Heart right ventricle (tissue), 16 donors: ENCODE data around the gene DNPEP. TPM values are rescaled to one million over a fixed set of nuclear protein-coding genes. Genes with fewer than 3 reads are reported as not detected.

ENCODE experiments used
- ATAC-seq, 8 donors: fragments of 200-7000 bp; cut with Tn5 transposase; one replicate each; pipeline ENCODE4 v1.9.1; 2020; ENCODE audit warnings: mild to moderate bottlenecking in 8 of 8, moderate library complexity in 8 of 8, moderate number of reproducible peaks in 1 of 8
- DNase-seq, 2 donors: peaks; one replicate each; pipeline ENCODE4 v3.0.0-alpha.2; 2020
- H3K27ac ChIP-seq, 10 donors: fragments of 200-600 bp; sonication (generic) in 2 of 10; one replicate each; pipeline versions ENCODE4 v1.5.0 to v1.8.0; 2020 to 2022; ENCODE audit warnings: mild to moderate bottlenecking in 3 of 10
- H3K27me3 ChIP-seq, 7 donors: fragments of 200-600 bp; one replicate each; pipeline ENCODE4 v1.8.0; 2021 to 2022; ENCODE audit warnings: mild to moderate bottlenecking in 2 of 7
- H3K36me3 ChIP-seq, 9 donors: fragments of 200-600 bp; sonication (generic) in 1 of 9; one replicate each; pipeline versions ENCODE4 v1.5.0 to v1.8.0; 2020 to 2022; ENCODE audit warnings: mild to moderate bottlenecking in 2 of 9
- H3K4me1 ChIP-seq, 9 donors: fragments of 200-600 bp; sonication (generic) in 1 of 9; one replicate each; pipeline versions ENCODE4 v1.5.0 to v1.8.0; 2020 to 2022; ENCODE audit warnings: mild to moderate bottlenecking in 4 of 9
- H3K4me3 ChIP-seq, 10 donors: fragments of 200-600 bp; sonication (generic) in 2 of 10; one replicate each; pipeline versions ENCODE4 v1.5.0 to v1.8.0; 2020 to 2022; ENCODE audit warnings: mild to moderate bottlenecking in 7 of 10, moderate library complexity in 2 of 10
- H3K9me3 ChIP-seq, 11 donors: fragments of 200-600 bp in 10 of 11; sonication (generic) in 2 of 11; one replicate each; pipeline versions ENCODE4 v1.5.0 to v1.8.0; 2013 to 2022; ENCODE audit warnings: mild to moderate bottlenecking in 2 of 11, control low read depth in 1 of 11, moderate library complexity in 1 of 11
- CTCF ChIP-seq, 9 donors: fragments of 200-600 bp; sonication (generic) in 2 of 9; IDR thresholded peaks; one replicate each; pipeline versions ENCODE4 v1.5.0 to v1.8.0; 2021 to 2022; ENCODE audit warnings: antibody characterized with exemption in 9 of 9, mild to moderate bottlenecking in 5 of 9, moderate library complexity in 1 of 9
- WGBS, 2 donors: extraction: QIAGEN DNeasy Blood & Tissue Kit; methylation state at CpG; one replicate each; pipeline ENCODE4 v1.1.7; 2013; ENCODE audit warnings: inconsistent platforms in 1 of 2; 5-methylcytosine and 5-hydroxymethylcytosine counted together
- intact Hi-C, 10 donors: fragments of 100-400 bp; cut with DNase I; formaldehyde crosslinking; loops; one replicate each; pipeline versions ENCODE4 v1.11.1 to v1.14.2; 2022
- polyA plus RNA-seq, 2 donors: library from polyadenylated mRNA; stranded (reverse); fragments of 200-250 nt; gene quantifications; one replicate each; pipeline ENCODE4 v1.2.3, GENCODE V29; 2013
- total RNA-seq, 10 donors: library from RNA; stranded (reverse); fragmentation: NEBNext Ultra II Directional in 3 of 10; extraction: Animal tissue kit (Norgen Biotek cat#: 25700) in 3 of 10; gene quantifications; one replicate each; pipeline versions ENCODE4 v1.2.1 to v1.2.4, GENCODE V29; 2021 to 2023
- donor health status: Arrhythmogenic right ventricular cardiomyopathy.
- donor health status: ischemic (EF 13 %, LVEDD 7.1; RV severe dilation, severe dysfunction).
- donor health status: healthy with polysubstance abuse.
- donor health status: DM: no; HTN: yes; CAD: no.
- donor health status: DM: no; HTN: no; CAD: no.
- donor health status: ischemic (EF 25% LVEDD 6.9; RV normal size, moderate dysfunction).
- donor health status: ischemic (EF 25% LVEDD 5.7; RV mildly dilated, moderate dysfunction).
- donor health status: healthy.
- donor health status: DM: yes; HTN: yes; CAD: no.
- donor health status: Ischemic cardiomyopathy.
- donor health status: ischemic (EF 35%, LVEDD 5.7; RV mildly dilated, moderate dysfunction).
- donor health status: nonischemic (EF 11% LVEDD 7.7; RV severe dilation, severe dysfunction).
- donor health status: DM: yes; HTN: yes; CAD: no.
- donor health status: PGD.
- donor health status: ischemic (EF 29% LVEDD 5.4; RV normal size, mild dysfunction).
- donor health status: nonischemic (EF 23%, LVEDD 6.1; RV moderate dilation, normal function).

DNPEP gene
- total and polyA plus RNA-seq, 12 donors = 56.1 to 110 (median 71.2) TPM

GRCh38 chr2:219404291-219404910 lies 16.7 kb upstream of the DNPEP start:
- Histone ChIP-seq H3K4me3 (peak overlapping the region in 3 of 10 donors; percentile 3 to 17 (median 13)), H3K36me3 (no peaks in the 10 kb centered on the region), H3K9me3 (no peaks in the 10 kb centered on the region), H3K27ac (peak overlapping the region; percentile 79 to 96 (median 90)), H3K27me3 (no peaks in the 10 kb centered on the region), H3K4me1 (peaks cover 0 to 65% (median 23%) of the 10 kb centered on the region in 9 donors)
- peak; percentile 39 to 74 (median 62) for ATAC-seq
- peak in 1 of 9 donors; percentile 5 for TF ChIP-seq CTCF (IDR thresholded peaks at IDR 0.05)
- WGBS, 2 donors = 38 to 55% methylated on average over 10 of the region's 10 CpGs
- intact Hi-C loops = loop anchor here in 8 of 10 donors (1.0 to 10.0 kb wide), 12 partner anchors 14 to 240 kb away; partner anchors contain the start of genes SPEG (in 2 of the 8), DES (in 1 of the 8) and GMPPA (in 1 of the 8)
- DNase-seq = peak; percentile 31 to 53

GRCh38 chr2:219403861-219404260 lies 16.1 kb upstream of the DNPEP start:
- Histone ChIP-seq H3K27ac (peak overlapping the region; percentile 79 to 96 (median 90)), H3K9me3 (no peaks in the 10 kb centered on the region), H3K4me1 (peaks cover 0 to 60% (median 21%) of the 10 kb centered on the region in 9 donors), H3K27me3 (no peaks in the 10 kb centered on the region), H3K4me3 (no peak overlapping the region), H3K36me3 (no peaks in the 10 kb centered on the region)
- intact Hi-C loops = loop anchor here (1.0 to 10.0 kb wide), 14 partner anchors 15 to 241 kb away; partner anchors contain the start of genes SPEG (in 3 of the 10), DES (in 1 of the 10) and GMPPA (in 1 of the 10)
- ATAC-seq = no peak
- TF ChIP-seq CTCF (IDR thresholded peaks at IDR 0.05) = no peak
- no peak for DNase-seq
- WGBS, 2 donors = 87% methylated on average over 9 of the region's 9 CpGs

- H3K27me3 ChIP-seq = no peaks in the 10 kb centered on the region
- 20% methylated on average over 15 of the region's 15 CpGs for WGBS, 2 donors
Observed at GRCh38 chr2:219402665-219403515, 15.2 kb upstream of the DNPEP start.

More at GRCh38 chr2:219402665-219403515, 15.2 kb upstream of the DNPEP start:
- DNase-seq = peak in 1 of 2 donors; percentile 75
- Histone ChIP-seq H3K9me3 (no peaks in the 10 kb centered on the region), H3K27ac (peak overlapping the region in 8 of 10 donors; percentile 83 to 96 (median 92)), H3K4me3 (no peak overlapping the region), H3K4me1 (peaks cover 0 to 50% (median 19%) of the 10 kb centered on the region in 9 donors), H3K36me3 (no peaks in the 10 kb centered on the region)
- peak; percentile 83 to 94 (median 90) for TF ChIP-seq CTCF (IDR thresholded peaks at IDR 0.05)
- ATAC-seq = peak in 6 of 8 donors; percentile 7 to 31 (median 19)
- intact Hi-C loops = loop anchor here (1.0 to 10.0 kb wide), 10 partner anchors 32 to 242 kb away; partner anchors contain the start of gene SPEG (in 1 of the 10)
